PFSK-1 (cell line): ENCODE data around the gene LRRC46.

ENCODE experiments used
- FOXP2 ChIP-seq: optimal IDR thresholded peaks from 2 replicates; pipeline ENCODE3; 2011; ENCODE audit warnings: borderline replicate concordance, control low read depth, inconsistent platforms; ENCODE audit not compliant: insufficient read depth; ENCODE audit errors: extremely low read length, extremely low read depth
- POLR2AphosphoS5 ChIP-seq: IDR thresholded peaks from 2 replicates; pipeline ENCODE4 v1.6.1; 2012; ENCODE audit warnings: low read depth, mild to moderate bottlenecking, control low read depth, low read length, moderate library complexity
- SIN3A ChIP-seq: IDR thresholded peaks from 2 replicates; pipeline ENCODE4 v1.6.1; 2012; ENCODE audit warnings: mild to moderate bottlenecking, low read length, moderate library complexity, borderline replicate concordance; ENCODE audit not compliant: insufficient read depth
- TAF1 ChIP-seq: IDR thresholded peaks from 2 replicates; pipeline ENCODE4 v1.6.1; 2012; ENCODE audit warnings: low read length, control low read depth, borderline replicate concordance; ENCODE audit not compliant: insufficient read depth
- TF ChIP-seq, protein P1 (sequence below), 2 experiments: IDR thresholded peaks; 2 replicates each; pipeline versions ENCODE4 v1.6.1 to v1.8.0; 2011 to 2012; ENCODE audit warnings: low read depth in 2 of 2, low read length in 2 of 2, control low read depth in 1 of 2, inconsistent platforms in 1 of 2, mild to moderate bottlenecking in 1 of 2, moderate library complexity in 1 of 2; ENCODE audit not compliant: insufficient read depth in 1 of 2

The LRRC46 gene

GRCh38 chr17:47806026-47806912, 25.2 kb upstream of the LRRC46 start:
- no peak for TF ChIP-seq SIN3A
- TF ChIP-seq, protein P1, sequence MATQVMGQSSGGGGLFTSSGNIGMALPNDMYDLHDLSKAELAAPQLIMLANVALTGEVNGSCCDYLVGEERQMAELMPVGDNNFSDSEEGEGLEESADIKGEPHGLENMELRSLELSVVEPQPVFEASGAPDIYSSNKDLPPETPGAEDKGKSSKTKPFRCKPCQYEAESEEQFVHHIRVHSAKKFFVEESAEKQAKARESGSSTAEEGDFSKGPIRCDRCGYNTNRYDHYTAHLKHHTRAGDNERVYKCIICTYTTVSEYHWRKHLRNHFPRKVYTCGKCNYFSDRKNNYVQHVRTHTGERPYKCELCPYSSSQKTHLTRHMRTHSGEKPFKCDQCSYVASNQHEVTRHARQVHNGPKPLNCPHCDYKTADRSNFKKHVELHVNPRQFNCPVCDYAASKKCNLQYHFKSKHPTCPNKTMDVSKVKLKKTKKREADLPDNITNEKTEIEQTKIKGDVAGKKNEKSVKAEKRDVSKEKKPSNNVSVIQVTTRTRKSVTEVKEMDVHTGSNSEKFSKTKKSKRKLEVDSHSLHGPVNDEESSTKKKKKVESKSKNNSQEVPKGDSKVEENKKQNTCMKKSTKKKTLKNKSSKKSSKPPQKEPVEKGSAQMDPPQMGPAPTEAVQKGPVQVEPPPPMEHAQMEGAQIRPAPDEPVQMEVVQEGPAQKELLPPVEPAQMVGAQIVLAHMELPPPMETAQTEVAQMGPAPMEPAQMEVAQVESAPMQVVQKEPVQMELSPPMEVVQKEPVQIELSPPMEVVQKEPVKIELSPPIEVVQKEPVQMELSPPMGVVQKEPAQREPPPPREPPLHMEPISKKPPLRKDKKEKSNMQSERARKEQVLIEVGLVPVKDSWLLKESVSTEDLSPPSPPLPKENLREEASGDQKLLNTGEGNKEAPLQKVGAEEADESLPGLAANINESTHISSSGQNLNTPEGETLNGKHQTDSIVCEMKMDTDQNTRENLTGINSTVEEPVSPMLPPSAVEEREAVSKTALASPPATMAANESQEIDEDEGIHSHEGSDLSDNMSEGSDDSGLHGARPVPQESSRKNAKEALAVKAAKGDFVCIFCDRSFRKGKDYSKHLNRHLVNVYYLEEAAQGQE (IDR thresholded peaks at IDR 0.05; ENCODE audit: insufficient read depth in 1 of 2, low read depth in 2 of 2, low read length in 2 of 2), result no peak
- no peak for TF ChIP-seq FOXP2
- no peak for TF ChIP-seq TAF1
- TF ChIP-seq POLR2AphosphoS5, result no peak

GRCh38 chr17:47806913-47807255, 24.6 kb upstream of the LRRC46 start:
- TF ChIP-seq TAF1 (no peak), SIN3A (no peak), FOXP2 (no peak), POLR2AphosphoS5 (no peak)
- TF ChIP-seq, protein P1 (IDR thresholded peaks at IDR 0.05; ENCODE audit: insufficient read depth in 1 of 2, low read depth in 2 of 2, low read length in 2 of 2), result no peak

GRCh38 chr17:47807421-47807820, 24.0 kb upstream of the LRRC46 start:
- no peak for TF ChIP-seq TAF1
- no peak for TF ChIP-seq SIN3A

DNA sequence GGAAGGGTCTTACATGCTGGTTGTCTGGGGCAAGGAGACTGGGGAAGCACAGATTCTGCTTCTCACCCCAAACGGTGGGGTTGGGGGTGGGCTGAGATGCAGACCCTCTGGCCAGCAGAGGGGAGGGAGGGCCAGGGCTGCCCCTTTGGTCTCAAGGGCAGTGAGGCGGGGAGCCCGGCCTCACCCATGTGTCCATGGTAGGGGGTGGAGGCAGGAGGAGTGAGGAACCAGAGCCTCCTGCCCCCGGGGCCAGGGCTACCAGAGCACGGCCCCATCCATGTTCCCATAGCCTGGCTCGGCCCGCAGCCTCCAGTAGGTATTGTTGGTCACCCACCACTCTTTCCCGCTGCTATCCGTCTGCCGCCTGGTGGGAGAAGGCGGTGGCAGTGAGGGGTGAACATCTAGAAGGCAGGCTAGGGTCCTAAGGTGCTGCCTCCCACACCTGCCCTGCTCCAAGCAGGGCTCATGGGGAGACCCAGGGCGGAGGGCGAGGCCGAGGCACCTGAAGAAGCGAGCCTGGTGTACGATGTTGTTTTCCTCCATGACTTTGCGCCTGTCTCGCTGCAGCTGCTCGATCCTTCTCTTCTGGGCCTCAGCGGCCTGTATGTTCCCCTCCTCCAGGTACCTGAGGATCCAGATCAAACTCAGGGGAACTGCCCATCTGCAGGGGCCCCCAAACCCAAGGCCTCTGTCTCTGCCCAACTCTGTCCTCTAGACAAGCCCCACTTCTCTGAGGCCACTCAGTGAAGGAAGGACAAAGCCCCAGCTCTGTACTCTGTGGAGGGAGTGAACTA, 23.2 kb upstream of the LRRC46 start:
- no peak for TF ChIP-seq TAF1
- no peak for TF ChIP-seq POLR2AphosphoS5
- TF ChIP-seq, protein P1 (IDR thresholded peaks at IDR 0.05; ENCODE audit: insufficient read depth in 1 of 2, low read depth in 2 of 2, low read length in 2 of 2), result no peak
- no peak for TF ChIP-seq SIN3A
- no peak for TF ChIP-seq FOXP2

- no peak for TF ChIP-seq SIN3A
- TF ChIP-seq TAF1, result no peak
- TF ChIP-seq FOXP2, result no peak
- TF ChIP-seq POLR2AphosphoS5, result no peak
- TF ChIP-seq, protein P1 (IDR thresholded peaks at IDR 0.05; ENCODE audit: insufficient read depth in 1 of 2, low read depth in 2 of 2, low read length in 2 of 2), result no peak
Measured at GRCh38 chr17:47808830-47809480, 22.5 kb upstream of the LRRC46 start.
